Mucosa of stomach (tissue), 1 donor: ENCODE data around the gene UBE2S.
A peak's percentile ranks its signal among the peaks of the same experiment; 100 is the strongest.

Experiments
- H3K27me3 ChIP-seq: one replicate; pipeline ENCODE4 v1.7.0; 2013; ENCODE audit warnings: mild to moderate bottlenecking, low read length; ENCODE audit not compliant: control insufficient read depth, insufficient read depth
- H3K36me3 ChIP-seq: one replicate; pipeline ENCODE4 v1.7.0; 2013; ENCODE audit warnings: low read length; ENCODE audit not compliant: control insufficient read depth, insufficient read depth
- H3K4me1 ChIP-seq: one replicate; pipeline ENCODE4 v1.7.0; 2013; ENCODE audit warnings: mild to moderate bottlenecking, low read length; ENCODE audit not compliant: control insufficient read depth, insufficient read depth
- H3K4me3 ChIP-seq: one replicate; pipeline ENCODE4 v1.7.0; 2013; ENCODE audit warnings: low read length
- H3K9ac ChIP-seq: one replicate; pipeline ENCODE4 v1.7.0; 2013; ENCODE audit warnings: mild to moderate bottlenecking, low read length, moderate library complexity
- H3K9me3 ChIP-seq: one replicate; pipeline ENCODE4 v1.7.0; 2013; ENCODE audit warnings: mild to moderate bottlenecking, low read length, moderate library complexity; ENCODE audit not compliant: control insufficient read depth
- donor health status: Pancreatic carcinoma.

UBE2S gene

GRCh38 chr19:55392820-55393761, 14.5 kb downstream of the UBE2S start:
- H3K9ac ChIP-seq, result no peak overlapping the region
- H3K27me3 ChIP-seq, result no peaks in the 10 kb centered on the region
- peaks cover 10% of the 10 kb centered on the region for H3K4me1 ChIP-seq
- H3K4me3 ChIP-seq, result no peak overlapping the region
- H3K36me3 ChIP-seq, result peaks cover 5% of the 10 kb centered on the region
- H3K9me3 ChIP-seq, result no peaks in the 10 kb centered on the region

GRCh38 chr19:55391702-55392615, 15.6 kb downstream of the UBE2S start:
- no peaks in the 10 kb centered on the region for H3K27me3 ChIP-seq
- no peak overlapping the region for H3K4me3 ChIP-seq
- peaks cover 10% of the 10 kb centered on the region for H3K36me3 ChIP-seq
- peaks cover 22% of the 10 kb centered on the region for H3K4me1 ChIP-seq
- no peak overlapping the region for H3K9ac ChIP-seq
- H3K9me3 ChIP-seq, result no peaks in the 10 kb centered on the region

GRCh38 chr19:55391191-55391670, 16.4 kb downstream of the UBE2S start:
- no peak overlapping the region for H3K9ac ChIP-seq
- H3K36me3 ChIP-seq, result peaks cover 10% of the 10 kb centered on the region
- no peaks in the 10 kb centered on the region for H3K9me3 ChIP-seq
- H3K4me1 ChIP-seq, result peaks cover 28% of the 10 kb centered on the region
- H3K27me3 ChIP-seq, result no peaks in the 10 kb centered on the region
- no peak overlapping the region for H3K4me3 ChIP-seq

- Histone ChIP-seq H3K4me1 (peaks cover 28% of the 10 kb centered on the region), H3K4me3 (no peak overlapping the region), H3K9me3 (no peaks in the 10 kb centered on the region), H3K9ac (no peak overlapping the region), H3K27me3 (no peaks in the 10 kb centered on the region), H3K36me3 (peaks cover 10% of the 10 kb centered on the region)
Measured at GRCh38 chr19:55390461-55390880, 17.1 kb downstream of the UBE2S start.

- H3K9ac ChIP-seq, result no peak overlapping the region
- no peak overlapping the region for H3K4me3 ChIP-seq
- no peaks in the 10 kb centered on the region for H3K9me3 ChIP-seq
- peaks cover 33% of the 10 kb centered on the region for H3K4me1 ChIP-seq
- peaks cover 10% of the 10 kb centered on the region for H3K36me3 ChIP-seq
- no peaks in the 10 kb centered on the region for H3K27me3 ChIP-seq
Measured at GRCh38 chr19:55389386-55390317, 17.9 kb downstream of the UBE2S start.

- Histone ChIP-seq H3K9ac (peak overlapping the region; percentile 74), H3K27me3 (no peaks in the 10 kb centered on the region), H3K4me1 (peaks cover 44% of the 10 kb centered on the region), H3K4me3 (peak overlapping the region; percentile 85), H3K9me3 (no peaks in the 10 kb centered on the region), H3K36me3 (peaks cover 10% of the 10 kb centered on the region)
Measured at GRCh38 chr19:55387736-55388497, 19.7 kb downstream of the UBE2S start.

GRCh38 chr19:55386493-55386971, 21.1 kb downstream of the UBE2S start:
- H3K9ac ChIP-seq, result peak overlapping the region; percentile 74
- H3K36me3 ChIP-seq, result peaks cover 10% of the 10 kb centered on the region
- no peaks in the 10 kb centered on the region for H3K9me3 ChIP-seq
- no peaks in the 10 kb centered on the region for H3K27me3 ChIP-seq
- H3K4me3 ChIP-seq, result peak overlapping the region; percentile 85
- peaks cover 52% of the 10 kb centered on the region for H3K4me1 ChIP-seq

- Histone ChIP-seq H3K9me3 (no peaks in the 10 kb centered on the region), H3K36me3 (peaks cover 10% of the 10 kb centered on the region), H3K4me3 (peak within 1 kb of the TSS; percentile 85), H3K27me3 (no peaks in the 10 kb centered on the region), H3K9ac (peak within 1 kb of the TSS; percentile 74), H3K4me1 (peaks cover 52% of the 10 kb centered on the region)
Measured at GRCh38 chr19:55385724-55386492, 21.7 kb downstream of the UBE2S start, which contains the start of gene RPL28. TSS of gene RPL28 (plus strand) at chr19:55385932. CDS start at chr19:55386358, 426 bp downstream.

GRCh38 chr19:55384920-55385723, 22.5 kb downstream of the UBE2S start:
- Histone ChIP-seq H3K4me1 (peaks cover 52% of the 10 kb centered on the region), H3K9me3 (no peaks in the 10 kb centered on the region), H3K4me3 (peak overlapping the region; percentile 85), H3K27me3 (no peaks in the 10 kb centered on the region), H3K9ac (peak overlapping the region; percentile 74), H3K36me3 (peaks cover 10% of the 10 kb centered on the region)
